HUES64 (cell line): ENCODE results near the gene MEIS1.
"Not testable (repeated sequence)": the region's sequence is repeated elsewhere in the genome, so short reads cannot be mapped to it uniquely, and the experiment has no call there.

Experiments
- H3K27ac ChIP-seq: 2 replicates; pipeline ENCODE4 v1.7.0; 2013; ENCODE audit warnings: low read depth, low read length, inconsistent platforms
- H3K27me3 ChIP-seq: 2 replicates; pipeline ENCODE4 v1.6.1; 2013; ENCODE audit warnings: mild to moderate bottlenecking, low read length; ENCODE audit not compliant: insufficient read depth
- H3K36me3 ChIP-seq: 2 replicates; pipeline ENCODE4 v1.6.1; 2013; ENCODE audit warnings: mild to moderate bottlenecking, low read length; ENCODE audit not compliant: insufficient read depth
- H3K4me1 ChIP-seq: 2 replicates; pipeline ENCODE4 v1.6.1; 2013; ENCODE audit warnings: mild to moderate bottlenecking, low read length, moderate library complexity; ENCODE audit not compliant: insufficient read depth
- H3K4me3 ChIP-seq: 2 replicates; pipeline ENCODE4 v1.5.1; 2013; ENCODE audit warnings: mild to moderate bottlenecking, low read length, moderate library complexity
- H3K9ac ChIP-seq: 2 replicates; pipeline ENCODE4 v1.6.1; 2013; ENCODE audit warnings: mild to moderate bottlenecking, low read depth, low read length
- H3K9me3 ChIP-seq: 2 replicates; pipeline ENCODE4 v1.6.1; 2013; ENCODE audit warnings: low read depth, low read length; ENCODE audit not compliant: insufficient read depth
- WGBS: fragments of 150-250, 120-280 bp; methylation state at CpG from one replicate; pipeline ENCODE4 v1.1.7; 2013; ENCODE audit warnings: missing lambda C conversion rate; 5-methylcytosine and 5-hydroxymethylcytosine counted together

The MEIS1 gene

DNA sequence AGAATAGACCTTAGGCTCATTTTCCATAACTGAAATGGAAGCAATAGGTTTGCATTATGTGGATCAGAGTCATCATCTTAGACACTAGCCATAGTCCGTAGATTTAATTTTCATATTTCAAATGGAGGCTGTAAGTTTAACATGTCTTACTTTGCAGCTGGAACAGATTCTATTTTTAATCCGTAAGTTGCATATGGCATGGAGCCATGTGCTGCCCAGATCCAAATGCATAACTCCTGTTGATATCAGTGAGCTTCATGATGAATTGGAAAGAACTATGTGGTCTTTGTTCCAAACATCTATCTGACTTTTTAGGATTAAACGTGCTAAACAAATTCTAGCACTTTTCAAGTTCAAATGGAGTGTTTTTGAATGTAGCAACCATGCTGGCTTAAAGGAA lies 43.4 kb downstream of the MEIS1 start:
- 93% methylated on average over 3 of the region's 3 CpGs for WGBS
- H3K4me1 ChIP-seq: peaks cover 11% of the 10 kb centered on the region
- no peak overlapping the region for H3K27ac ChIP-seq
- H3K36me3 ChIP-seq: no peaks in the 10 kb centered on the region
- H3K9me3 ChIP-seq: no peaks in the 10 kb centered on the region
- H3K4me3 ChIP-seq: no peak overlapping the region
- no peak overlapping the region for H3K9ac ChIP-seq
- no peaks in the 10 kb centered on the region for H3K27me3 ChIP-seq

DNA sequence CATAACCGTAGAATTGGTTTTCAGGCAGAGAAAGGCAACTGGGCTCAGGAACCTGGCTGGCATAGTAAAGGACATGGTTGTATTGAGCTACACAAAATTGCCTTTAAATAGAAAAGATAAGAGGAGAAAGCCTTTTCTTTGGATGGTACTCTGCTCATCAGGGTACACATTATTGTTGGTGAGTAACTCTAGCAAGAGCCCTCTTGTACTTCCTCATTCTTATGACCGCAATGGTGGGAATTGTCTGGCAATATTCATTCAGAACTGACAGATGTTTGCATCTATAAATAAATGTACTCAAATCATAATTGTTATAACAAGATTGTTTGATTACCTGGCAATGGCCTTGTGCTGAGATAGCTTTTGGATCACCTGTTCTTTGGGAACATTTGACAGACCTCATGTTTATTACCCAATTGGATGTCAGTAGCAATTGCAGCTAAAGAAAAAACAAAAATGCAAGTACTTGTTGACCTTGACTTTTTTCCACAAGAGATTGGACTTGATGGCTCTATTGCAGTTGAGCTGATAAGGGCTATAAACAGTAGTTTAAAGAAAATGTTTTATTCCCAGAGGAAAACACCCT lies 43.9 kb downstream of the MEIS1 start:
- no peak overlapping the region for H3K4me3 ChIP-seq
- H3K36me3 ChIP-seq: no peaks in the 10 kb centered on the region
- H3K9me3 ChIP-seq: no peaks in the 10 kb centered on the region
- H3K27me3 ChIP-seq: no peaks in the 10 kb centered on the region
- WGBS: 100% methylated on average over 2 of the region's 2 CpGs
- H3K27ac ChIP-seq: no peak overlapping the region
- peaks cover 11% of the 10 kb centered on the region for H3K4me1 ChIP-seq
- H3K9ac ChIP-seq: no peak overlapping the region

DNA sequence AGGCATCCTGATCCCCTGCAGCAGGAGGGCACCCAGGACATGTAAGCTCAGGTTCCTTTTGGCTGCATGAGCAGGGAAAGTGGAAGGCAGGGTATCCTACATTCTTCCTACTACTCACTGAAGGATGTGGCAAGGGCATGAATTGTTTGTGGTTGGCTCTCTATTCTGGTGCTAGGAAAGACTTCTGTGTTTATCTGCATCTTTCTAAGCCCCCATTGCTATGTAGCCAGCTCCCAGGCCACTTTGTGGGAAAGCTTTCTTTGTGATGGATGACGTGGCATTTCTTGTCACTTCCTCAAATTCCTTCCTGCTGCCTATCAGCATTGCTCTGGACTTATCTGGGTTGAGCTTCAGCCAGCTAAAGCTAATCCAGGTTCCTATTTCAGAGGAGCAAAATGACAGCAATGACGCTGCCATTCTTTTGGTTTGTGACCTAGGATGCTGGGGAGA lies 46.2 kb downstream of the MEIS1 start:
- 46% methylated on average over 2 of the region's 2 CpGs for WGBS
- 0 out of 2 replicates have a peak overlapping the region, but pooled peaks have one; percentile 12 for H3K9ac ChIP-seq
- peaks cover 11% of the 10 kb centered on the region for H3K4me1 ChIP-seq
- peak overlapping the region; percentile 4; the same call in 1 of the 2 replicates for H3K27ac ChIP-seq
- no peak overlapping the region for H3K4me3 ChIP-seq
- no peaks in the 10 kb centered on the region for H3K27me3 ChIP-seq
- H3K36me3 ChIP-seq: no peaks in the 10 kb centered on the region
- no peaks in the 10 kb centered on the region for H3K9me3 ChIP-seq

DNA sequence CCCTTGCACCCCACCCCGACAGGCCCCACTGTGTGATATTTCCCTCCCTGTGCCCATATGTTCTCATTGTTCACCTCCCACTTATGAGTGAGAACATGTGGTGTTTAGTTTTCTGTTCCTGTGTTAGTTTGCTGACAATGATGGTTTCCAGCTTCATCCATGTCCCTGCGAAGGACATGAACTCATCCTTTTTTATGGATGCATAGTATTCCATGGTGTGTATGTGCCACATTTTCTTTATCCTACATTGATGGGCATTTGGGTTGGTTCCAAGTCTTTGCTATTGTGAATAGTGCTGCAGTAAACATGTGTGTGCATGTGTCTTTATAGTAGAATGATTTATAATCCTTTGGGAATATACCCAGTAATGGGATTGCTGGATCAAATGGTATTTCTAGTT lies 50.3 kb downstream of the MEIS1 start:
- not testable (repeated sequence) for H3K9me3 ChIP-seq, H3K9ac ChIP-seq, H3K27ac ChIP-seq, H3K4me3 ChIP-seq, H3K36me3 ChIP-seq, H3K27me3 ChIP-seq
- peaks cover 28% of the 10 kb centered on the region for H3K4me1 ChIP-seq
- WGBS: 100% methylated on average over 2 of the region's 2 CpGs

DNA sequence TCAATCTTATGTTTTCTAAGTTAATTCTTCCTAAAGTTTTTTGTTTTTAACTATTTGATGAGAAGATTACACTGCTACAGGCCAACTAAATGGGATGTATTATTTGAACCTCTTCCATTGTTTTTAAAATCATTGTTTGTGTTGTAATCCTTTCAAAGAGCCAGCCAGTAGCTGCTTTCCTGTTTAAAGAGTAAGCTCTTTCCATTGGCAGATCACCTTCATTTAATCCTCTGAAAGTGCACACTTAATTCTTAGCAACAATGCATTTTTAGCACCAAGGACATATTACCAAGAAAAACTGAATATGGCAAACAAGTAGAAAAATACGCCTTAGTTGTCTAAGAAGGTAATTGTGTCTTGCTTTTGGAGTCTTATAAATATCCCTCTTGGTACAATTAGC lies 54.0 kb downstream of the MEIS1 start:
- H3K27me3 ChIP-seq: no peaks in the 10 kb centered on the region
- WGBS: 80% methylated on average over 1 of the region's 1 CpG
- no peak overlapping the region for H3K27ac ChIP-seq

DNA sequence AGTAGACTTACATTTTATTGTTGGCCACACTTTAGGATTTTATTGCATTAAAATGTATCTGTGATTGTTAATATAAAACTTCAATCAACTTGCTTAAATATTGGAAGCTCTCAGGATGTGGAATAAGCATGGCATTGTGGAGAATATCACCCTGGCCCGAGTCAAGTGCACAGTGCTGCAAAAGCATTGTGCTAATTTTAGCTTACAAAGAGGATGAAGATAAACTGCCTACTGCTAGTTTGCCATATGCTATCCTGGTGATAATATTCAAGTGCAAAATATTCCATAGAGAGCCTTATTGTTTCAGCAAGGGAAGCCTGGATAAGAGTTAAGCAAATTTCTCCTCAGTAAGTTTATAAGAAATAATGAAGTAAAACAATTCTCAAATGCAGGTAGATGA lies 54.5 kb downstream of the MEIS1 start:
- Histone ChIP-seq H3K9ac (no peak overlapping the region), H3K27me3 (no peaks in the 10 kb centered on the region), H3K4me3 (no peak overlapping the region), H3K9me3 (no peaks in the 10 kb centered on the region), H3K36me3 (no peaks in the 10 kb centered on the region), H3K27ac (no peak overlapping the region), H3K4me1 (peaks cover 26% of the 10 kb centered on the region)
- WGBS: 71% methylated on average over 1 of the region's 1 CpG

More for the DNA sequence above, 54.0 kb downstream of the MEIS1 start:
- Histone ChIP-seq H3K9me3 (no peaks in the 10 kb centered on the region), H3K4me3 (no peak overlapping the region), H3K4me1 (peaks cover 26% of the 10 kb centered on the region), H3K9ac (no peak overlapping the region), H3K36me3 (no peaks in the 10 kb centered on the region)

DNA sequence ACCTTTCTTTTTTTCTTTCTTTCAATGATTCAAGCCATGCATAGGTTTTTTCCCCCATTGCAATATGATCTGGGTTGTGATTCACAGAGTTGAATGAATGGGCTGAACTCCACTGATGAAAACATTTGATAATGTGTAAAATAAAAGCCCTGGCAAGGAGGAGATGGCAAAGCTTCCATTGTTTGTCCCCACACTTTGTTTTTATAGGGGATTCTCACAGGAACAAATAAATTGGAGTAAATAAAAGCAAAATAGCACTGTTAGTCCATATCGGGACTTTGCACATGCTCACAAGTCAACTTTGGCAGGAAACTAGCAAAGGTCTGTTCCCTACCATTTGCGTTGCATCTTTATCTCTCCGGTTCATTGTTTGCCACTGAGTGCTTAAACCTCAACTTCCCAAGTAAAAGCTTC lies 55.7 kb downstream of the MEIS1 start:
- Histone ChIP-seq H3K9me3 (no peaks in the 10 kb centered on the region), H3K27ac (no peak overlapping the region), H3K36me3 (no peaks in the 10 kb centered on the region), H3K9ac (no peak overlapping the region), H3K27me3 (no peaks in the 10 kb centered on the region), H3K4me3 (no peak overlapping the region), H3K4me1 (peaks cover 28% of the 10 kb centered on the region)
- 83% methylated on average over 3 of the region's 3 CpGs for WGBS

DNA sequence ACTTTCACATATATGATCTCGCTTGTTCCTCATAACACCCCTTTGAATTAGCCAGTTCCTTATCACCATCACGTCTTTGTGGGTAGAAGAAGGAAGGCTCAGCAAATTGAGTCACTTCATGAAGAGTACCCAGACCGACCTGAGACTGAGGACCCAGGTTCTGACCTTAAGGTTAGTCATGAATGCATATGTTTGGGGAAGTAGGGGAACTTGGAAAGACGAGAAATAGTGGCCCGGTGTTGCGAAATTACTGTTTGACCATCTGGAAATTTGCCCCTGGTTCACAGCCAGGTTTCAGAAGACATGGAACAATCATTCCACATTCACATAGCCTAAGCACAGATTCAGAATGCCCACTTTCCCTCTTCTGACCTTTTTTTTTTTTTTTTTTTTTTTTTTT lies 59.8 kb downstream of the MEIS1 start:
- Histone ChIP-seq H3K27ac (no peak overlapping the region), H3K4me1 (peaks cover 47% of the 10 kb centered on the region), H3K9ac (no peak overlapping the region), H3K9me3 (no peaks in the 10 kb centered on the region), H3K36me3 (no peaks in the 10 kb centered on the region), H3K4me3 (no peak overlapping the region), H3K27me3 (no peaks in the 10 kb centered on the region)
- WGBS: 86% methylated on average over 6 of the region's 6 CpGs

DNA sequence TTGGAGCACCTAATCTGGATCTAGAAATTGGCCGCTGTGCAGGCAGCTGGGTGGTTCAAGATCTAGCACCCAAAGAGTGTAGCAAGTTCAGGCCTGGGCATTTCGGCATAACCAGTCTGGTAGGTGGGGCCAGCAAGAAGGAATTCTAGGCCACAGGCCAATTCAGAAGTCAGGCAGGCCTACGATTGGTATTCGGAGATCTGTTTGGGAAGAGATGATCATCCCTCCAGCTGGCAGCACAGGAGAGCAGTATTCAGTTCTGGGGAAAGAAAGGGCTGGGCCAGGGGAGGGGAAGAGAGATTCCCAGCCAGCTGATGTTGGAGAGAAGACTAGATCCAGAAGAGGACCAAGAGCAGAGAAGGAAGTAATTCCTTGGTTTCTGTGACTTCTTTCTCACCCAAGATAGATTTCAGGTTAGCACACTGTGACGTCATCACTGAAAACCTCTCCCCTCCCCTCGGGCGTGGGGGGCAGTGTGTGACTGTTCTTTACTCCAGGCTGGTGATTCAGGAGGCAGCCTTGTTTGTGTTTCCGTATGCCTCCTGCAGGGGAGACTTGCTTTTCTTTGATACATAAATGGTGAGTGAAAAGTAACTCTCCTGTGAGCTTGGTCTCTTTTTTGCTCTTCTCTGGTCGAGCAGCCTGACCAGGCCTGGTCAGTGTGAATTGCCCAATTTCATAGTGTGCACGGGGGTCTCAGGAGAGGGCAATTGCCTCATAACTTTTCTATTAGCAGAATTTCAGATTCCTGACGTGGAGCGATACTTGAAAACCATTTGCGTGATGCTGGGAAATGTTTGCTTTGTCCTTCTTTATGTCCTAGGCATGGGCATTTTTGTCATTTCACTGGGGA lies 61.1 kb downstream of the MEIS1 start:
- H3K9ac ChIP-seq: no peak overlapping the region
- no peaks in the 10 kb centered on the region for H3K9me3 ChIP-seq
- H3K27ac ChIP-seq: no peak overlapping the region
- WGBS: 62% methylated on average over 13 of the region's 13 CpGs
- H3K4me1 ChIP-seq: peaks cover 35% of the 10 kb centered on the region
- H3K4me3 ChIP-seq: no peak overlapping the region
- no peaks in the 10 kb centered on the region for H3K27me3 ChIP-seq
- no peaks in the 10 kb centered on the region for H3K36me3 ChIP-seq

DNA sequence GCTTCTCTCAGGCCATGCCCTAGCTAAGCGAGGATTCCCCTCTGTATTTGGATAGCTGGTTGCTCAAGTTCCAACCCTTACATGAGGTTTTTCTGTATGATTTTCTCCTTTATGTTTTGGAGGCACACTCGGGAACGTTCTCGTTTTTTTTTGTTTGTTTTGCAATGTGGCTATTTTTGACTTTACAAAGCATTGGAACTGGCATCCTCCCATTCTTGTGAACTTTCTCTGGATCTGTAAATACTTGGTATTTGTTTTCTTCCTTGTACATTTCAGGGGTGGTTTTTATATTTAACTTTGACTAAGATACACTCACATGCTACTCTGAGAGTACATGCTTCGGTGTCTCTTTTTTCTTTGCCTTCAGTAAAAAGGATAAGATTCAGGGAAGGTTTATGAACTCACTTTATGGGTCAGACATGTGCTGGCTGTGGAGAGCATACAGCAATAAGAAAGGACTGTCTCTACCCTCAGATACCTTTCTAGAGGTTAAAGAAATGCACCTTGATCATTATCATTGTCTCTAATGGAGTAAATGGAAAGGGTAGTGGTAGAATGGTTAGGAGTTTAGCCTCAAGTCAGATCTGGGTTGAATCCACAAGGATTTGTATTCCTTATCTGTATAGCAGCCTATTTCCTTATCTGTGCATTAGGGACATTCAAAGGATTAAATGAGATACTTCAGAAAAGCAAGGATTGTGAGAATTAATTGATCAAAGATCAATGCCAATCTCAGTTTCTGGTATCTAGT lies 61.9 kb downstream of the MEIS1 start:
- no peaks in the 10 kb centered on the region for H3K9me3 ChIP-seq
- H3K4me3 ChIP-seq: no peak overlapping the region
- H3K9ac ChIP-seq: no peak overlapping the region
- H3K4me1 ChIP-seq: peaks cover 34% of the 10 kb centered on the region
- no peak overlapping the region for H3K27ac ChIP-seq
- 86% methylated on average over 5 of the region's 5 CpGs for WGBS
- no peaks in the 10 kb centered on the region for H3K36me3 ChIP-seq
- no peaks in the 10 kb centered on the region for H3K27me3 ChIP-seq
